Activated naive CD4-positive, alpha-beta T cell treated with anti-CD3 and anti-CD28 coated beads, Interleukin-2, amount 50 U/mL, for 24 hours (primary cell): Measurements from ENCODE around the gene PHLDB1.

Source experiments
- H3K27ac Mint-ChIP-seq: one replicate; pipeline ENCODE4 v1.8.0; 2021; ENCODE audit warnings: mild to moderate bottlenecking, mixed read lengths
- H3K27me3 Mint-ChIP-seq: one replicate; pipeline ENCODE4 v1.8.0; 2021; ENCODE audit warnings: mixed read lengths
- H3K36me3 Mint-ChIP-seq: one replicate; pipeline ENCODE4 v1.8.0; 2021; ENCODE audit warnings: mixed read lengths
- H3K4me1 Mint-ChIP-seq: one replicate; pipeline ENCODE4 v1.8.0; 2021; ENCODE audit warnings: mixed read lengths
- H3K4me3 Mint-ChIP-seq: one replicate; pipeline ENCODE4 v1.8.0; 2021; ENCODE audit warnings: mild to moderate bottlenecking, mixed read lengths
- H3K9me3 Mint-ChIP-seq: one replicate; pipeline ENCODE4 v1.8.0; 2021; ENCODE audit warnings: mixed read lengths

PHLDB1 gene

DNA sequence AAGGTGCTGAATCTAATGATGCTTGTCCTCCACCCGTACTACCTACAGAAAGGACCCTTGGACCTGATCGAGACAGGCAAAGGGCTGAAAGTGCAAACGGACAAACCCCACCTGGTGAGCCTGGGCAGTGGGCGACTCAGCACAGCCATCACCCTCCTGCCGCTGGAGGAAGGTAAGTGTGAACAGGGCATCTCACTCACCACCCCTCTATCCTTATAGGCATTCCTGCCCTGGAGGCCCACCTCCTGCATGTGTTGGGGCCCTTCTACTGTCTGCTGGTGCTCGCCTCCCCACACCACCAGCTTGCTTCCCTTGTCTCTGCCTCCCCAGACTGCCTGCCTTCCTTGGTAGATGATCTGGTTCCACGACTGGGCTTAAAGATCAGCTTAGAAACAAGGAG is 7.1 kb downstream of the PHLDB1 start:
- no peaks in the 10 kb centered on the region for H3K9me3 Mint-ChIP-seq
- no peak overlapping the region for H3K27ac Mint-ChIP-seq
- peaks cover 2% of the 10 kb centered on the region for H3K36me3 Mint-ChIP-seq
- no peaks in the 10 kb centered on the region for H3K27me3 Mint-ChIP-seq
- H3K4me3 Mint-ChIP-seq, result no peak overlapping the region
- peaks cover 13% of the 10 kb centered on the region for H3K4me1 Mint-ChIP-seq

DNA sequence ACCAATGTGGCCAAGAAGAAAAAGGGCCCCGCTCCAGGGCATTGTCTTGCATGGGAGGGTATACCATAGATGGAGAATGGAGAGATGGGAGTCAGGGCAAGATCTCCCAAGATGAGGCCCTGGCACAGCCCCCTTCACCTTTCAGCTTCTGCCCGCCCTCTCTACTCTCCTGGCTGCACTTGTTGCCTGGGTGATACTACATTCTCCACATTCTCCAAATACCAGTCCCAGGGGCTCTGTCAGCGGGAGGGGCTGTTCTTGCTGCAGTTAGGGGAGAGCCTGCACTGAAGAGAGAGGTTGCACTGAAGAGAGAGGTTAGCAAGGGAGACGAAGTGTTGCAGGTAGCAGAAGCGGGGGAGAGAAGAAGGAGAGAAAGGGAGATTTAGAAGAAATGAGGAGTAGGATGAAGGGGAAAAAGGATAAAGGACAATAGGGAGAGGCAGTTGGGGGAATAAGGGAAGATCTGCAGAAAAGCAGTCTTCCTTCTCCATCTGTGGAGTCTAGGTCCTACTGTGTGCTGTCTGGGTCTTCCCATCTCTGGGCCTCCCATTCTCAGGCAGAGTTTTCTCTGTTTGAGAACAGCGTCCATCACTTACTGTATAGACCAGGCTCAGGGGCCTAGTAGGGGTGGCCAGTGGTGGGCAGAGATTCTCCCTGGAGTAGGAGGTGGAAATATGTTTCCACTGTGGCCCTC is 8.0 kb downstream of the PHLDB1 start:
- H3K27me3 Mint-ChIP-seq, result no peaks in the 10 kb centered on the region
- H3K36me3 Mint-ChIP-seq, result peaks cover 2% of the 10 kb centered on the region
- no peak overlapping the region for H3K27ac Mint-ChIP-seq
- no peaks in the 10 kb centered on the region for H3K9me3 Mint-ChIP-seq
- peaks cover 12% of the 10 kb centered on the region for H3K4me1 Mint-ChIP-seq
- H3K4me3 Mint-ChIP-seq, result no peak overlapping the region

DNA sequence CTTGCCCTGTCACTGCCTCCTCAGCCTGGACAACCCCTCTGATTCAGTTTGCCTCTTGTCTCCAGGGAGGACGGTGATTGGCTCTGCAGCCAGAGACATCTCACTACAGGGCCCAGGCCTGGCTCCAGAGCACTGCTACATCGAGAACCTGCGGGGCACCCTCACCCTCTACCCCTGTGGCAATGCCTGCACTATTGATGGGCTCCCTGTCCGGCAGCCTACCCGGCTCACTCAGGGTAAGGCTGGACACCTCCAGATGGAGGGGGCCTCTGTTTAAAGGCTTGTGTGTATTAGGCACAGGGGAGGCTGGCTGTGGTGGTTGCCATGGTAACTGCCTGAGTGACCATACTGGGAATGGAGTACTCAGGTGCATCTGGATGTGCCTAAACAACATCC is 8.6 kb downstream of the PHLDB1 start:
- H3K4me1 Mint-ChIP-seq, result peaks cover 14% of the 10 kb centered on the region
- no peaks in the 10 kb centered on the region for H3K27me3 Mint-ChIP-seq
- no peak overlapping the region for H3K27ac Mint-ChIP-seq
- no peak overlapping the region for H3K4me3 Mint-ChIP-seq
- peaks cover 2% of the 10 kb centered on the region for H3K36me3 Mint-ChIP-seq
- H3K9me3 Mint-ChIP-seq, result no peaks in the 10 kb centered on the region

DNA sequence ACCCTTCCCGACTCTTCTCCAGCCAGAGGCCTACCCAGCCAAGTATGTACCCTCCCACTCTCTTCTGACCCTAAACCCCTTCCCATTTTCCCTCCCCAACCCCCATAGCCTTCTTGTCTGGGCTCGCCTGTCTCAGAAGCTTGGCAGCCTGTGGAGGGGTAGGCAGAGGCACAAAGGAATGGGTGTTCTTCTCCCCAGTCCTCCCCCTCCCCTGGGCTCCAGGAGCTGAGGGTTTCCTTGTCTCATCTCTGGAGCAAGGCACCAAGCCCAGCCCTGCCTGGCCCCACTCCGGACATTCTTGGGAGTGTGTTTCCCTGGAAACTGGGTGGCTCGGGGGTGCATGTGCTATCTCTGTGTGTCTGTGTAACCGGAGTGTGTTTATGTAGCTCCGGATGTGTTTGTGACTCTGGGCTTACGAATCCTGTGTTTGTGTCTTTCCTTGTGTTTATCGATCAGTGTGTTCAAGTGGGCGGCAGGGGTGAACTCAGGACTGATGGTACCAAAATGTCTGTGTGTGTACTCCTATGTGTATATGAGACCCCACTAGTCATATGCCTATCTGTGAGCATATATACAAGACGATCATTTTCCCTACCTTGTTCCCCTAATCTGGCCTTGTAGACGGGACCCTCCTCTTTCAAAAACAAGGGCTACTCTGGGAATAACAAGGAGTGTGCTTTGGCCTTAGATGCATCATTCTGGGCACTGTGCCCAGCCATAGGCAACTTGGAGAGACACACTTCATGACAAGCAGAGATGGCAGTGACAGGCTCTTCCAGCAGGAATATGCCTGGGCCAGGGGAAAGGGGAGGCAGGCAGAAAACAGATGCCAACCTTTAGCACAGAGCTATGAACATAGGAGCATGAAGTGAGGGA is 10.9 kb downstream of the PHLDB1 start:
- peaks cover 2% of the 10 kb centered on the region for H3K36me3 Mint-ChIP-seq
- peak overlapping the region; percentile 18 for H3K27ac Mint-ChIP-seq
- H3K4me1 Mint-ChIP-seq, result peaks cover 14% of the 10 kb centered on the region
- no peak overlapping the region for H3K4me3 Mint-ChIP-seq
- H3K27me3 Mint-ChIP-seq, result no peaks in the 10 kb centered on the region
- H3K9me3 Mint-ChIP-seq, result no peaks in the 10 kb centered on the region

DNA sequence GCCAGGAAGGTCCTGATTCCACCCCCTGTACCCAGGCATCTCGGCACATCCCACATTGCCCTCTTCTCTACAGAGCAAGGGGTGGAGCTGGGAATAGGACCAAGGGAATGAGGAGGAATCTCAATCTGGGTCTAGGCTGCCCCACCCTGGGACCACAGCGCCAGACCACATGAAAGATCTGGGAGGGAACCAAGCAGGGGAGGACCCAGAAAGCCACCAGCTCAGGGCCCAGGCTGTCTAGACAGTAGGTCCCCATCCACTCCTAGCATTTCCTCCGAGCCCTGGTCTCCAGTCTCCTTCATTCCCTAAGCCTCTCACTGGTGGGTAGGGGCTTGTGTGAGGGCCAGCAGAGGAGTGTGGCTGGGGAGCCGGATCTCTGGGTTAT is 11.6 kb downstream of the PHLDB1 start:
- Mint-ChIP-seq H3K9me3 (no peaks in the 10 kb centered on the region), H3K4me1 (peaks cover 14% of the 10 kb centered on the region), H3K4me3 (no peak overlapping the region), H3K27ac (no peak overlapping the region), H3K27me3 (no peaks in the 10 kb centered on the region), H3K36me3 (peaks cover 2% of the 10 kb centered on the region)

DNA sequence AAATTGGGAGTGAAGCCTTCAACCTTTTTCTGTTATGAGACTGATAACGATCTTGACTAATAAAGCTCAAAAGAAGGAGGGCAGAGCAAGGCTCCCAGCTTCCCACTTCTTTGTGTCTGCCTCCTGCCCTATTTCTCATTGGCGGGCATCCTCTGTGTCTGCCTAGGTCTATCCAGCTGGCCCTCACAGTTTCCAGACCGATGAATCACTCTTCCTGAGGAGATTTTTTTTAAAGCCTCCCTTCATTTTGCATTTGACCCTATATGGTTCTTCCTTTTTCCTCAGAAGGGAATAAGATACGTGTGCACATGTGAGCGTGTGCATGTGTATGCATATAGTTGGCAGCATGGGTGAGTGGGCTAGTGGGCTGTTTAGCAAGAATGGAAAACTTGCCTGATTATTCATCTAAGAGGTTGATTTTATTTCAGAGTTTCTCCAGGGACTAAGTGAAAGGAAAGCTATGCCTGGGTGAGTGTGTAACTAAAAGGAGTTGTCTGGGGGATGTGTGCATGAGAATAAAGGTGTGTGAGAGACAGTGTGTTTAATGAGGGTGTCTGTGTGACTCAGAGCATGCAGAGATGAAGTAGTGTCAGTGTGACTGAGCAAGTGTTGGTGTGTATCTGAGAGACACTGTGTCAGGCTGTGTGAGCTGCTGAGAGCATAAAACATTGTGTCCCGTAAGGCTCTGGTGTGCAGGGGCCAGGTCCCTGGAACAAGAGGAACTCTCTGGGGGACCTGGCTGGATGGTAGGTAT is 12.2 kb downstream of the PHLDB1 start:
- H3K27me3 Mint-ChIP-seq, result no peaks in the 10 kb centered on the region
- no peak overlapping the region for H3K27ac Mint-ChIP-seq
- H3K4me3 Mint-ChIP-seq, result no peak overlapping the region
- peaks cover 14% of the 10 kb centered on the region for H3K4me1 Mint-ChIP-seq
- H3K36me3 Mint-ChIP-seq, result peaks cover 2% of the 10 kb centered on the region
- no peaks in the 10 kb centered on the region for H3K9me3 Mint-ChIP-seq

DNA sequence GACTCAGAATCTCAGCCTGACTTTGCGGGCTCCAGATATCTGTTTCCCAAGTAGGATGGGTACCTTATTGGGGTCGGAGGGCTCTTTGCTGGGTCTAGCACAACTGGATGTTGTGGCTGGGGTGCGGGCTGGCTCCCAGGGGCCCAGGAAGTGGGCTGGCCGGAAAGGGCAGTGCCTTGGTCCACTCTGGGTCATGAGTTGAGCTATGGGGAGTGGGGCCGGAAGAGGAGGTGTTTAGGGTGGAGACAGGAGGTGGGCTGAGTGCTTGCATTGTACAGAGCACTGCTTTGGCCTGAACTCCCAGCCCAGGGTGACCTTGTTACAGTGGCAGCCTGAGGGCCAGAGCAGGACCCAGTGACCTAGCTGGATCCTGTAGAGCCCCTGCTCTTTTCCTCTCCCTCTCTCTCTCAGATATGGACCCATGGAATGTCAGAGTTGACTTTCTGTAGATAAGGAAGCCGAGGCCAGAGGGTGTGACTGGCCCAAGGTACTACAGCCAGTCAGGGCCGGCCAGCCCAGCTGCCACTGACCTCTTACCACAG is 13.2 kb downstream of the PHLDB1 start:
- Mint-ChIP-seq H3K27ac (no peak overlapping the region), H3K4me1 (peaks cover 14% of the 10 kb centered on the region), H3K27me3 (no peaks in the 10 kb centered on the region), H3K36me3 (peaks cover 2% of the 10 kb centered on the region), H3K9me3 (no peaks in the 10 kb centered on the region), H3K4me3 (peak overlapping the region; percentile 76)

DNA sequence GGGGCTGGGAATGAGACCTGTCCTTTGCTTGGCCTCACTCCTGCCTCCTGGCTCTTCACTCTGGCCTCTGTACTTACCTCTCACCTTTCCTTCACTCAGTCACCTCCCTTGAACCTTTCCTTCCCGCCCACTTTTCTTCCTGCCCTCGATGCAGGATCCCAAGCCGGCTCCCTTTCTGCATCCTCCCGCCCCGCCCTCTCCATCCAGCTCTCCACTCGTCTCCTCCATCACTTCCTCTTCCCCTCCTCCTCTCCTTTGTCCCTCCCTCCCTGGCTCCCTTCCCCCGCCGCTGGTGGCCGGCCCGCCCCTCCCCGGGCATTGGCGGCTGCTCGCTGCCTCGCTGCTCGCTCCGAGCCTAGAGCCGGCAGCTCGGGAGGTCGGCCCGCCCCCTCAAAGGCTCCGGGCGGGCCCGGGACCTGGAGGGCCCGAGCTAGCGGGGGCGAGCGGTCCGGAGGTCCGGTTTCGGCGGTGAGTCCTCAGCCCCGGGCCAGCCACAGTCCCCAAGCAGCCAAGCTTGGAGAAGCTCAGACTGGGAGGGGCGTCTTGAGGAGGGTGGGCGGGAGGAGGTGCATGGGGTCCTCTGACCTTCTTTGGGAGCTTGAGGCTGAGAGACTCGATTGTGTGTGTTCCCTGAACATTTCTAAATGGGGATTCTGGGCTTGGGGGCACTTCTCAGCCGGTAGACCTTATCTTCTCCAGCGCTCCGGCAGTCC is 13.8 kb downstream of the PHLDB1 start:
- Mint-ChIP-seq H3K4me3 (peak overlapping the region; percentile 76), H3K36me3 (peaks cover 2% of the 10 kb centered on the region), H3K27ac (no peak overlapping the region), H3K27me3 (no peaks in the 10 kb centered on the region), H3K4me1 (peaks cover 14% of the 10 kb centered on the region), H3K9me3 (no peaks in the 10 kb centered on the region)

DNA sequence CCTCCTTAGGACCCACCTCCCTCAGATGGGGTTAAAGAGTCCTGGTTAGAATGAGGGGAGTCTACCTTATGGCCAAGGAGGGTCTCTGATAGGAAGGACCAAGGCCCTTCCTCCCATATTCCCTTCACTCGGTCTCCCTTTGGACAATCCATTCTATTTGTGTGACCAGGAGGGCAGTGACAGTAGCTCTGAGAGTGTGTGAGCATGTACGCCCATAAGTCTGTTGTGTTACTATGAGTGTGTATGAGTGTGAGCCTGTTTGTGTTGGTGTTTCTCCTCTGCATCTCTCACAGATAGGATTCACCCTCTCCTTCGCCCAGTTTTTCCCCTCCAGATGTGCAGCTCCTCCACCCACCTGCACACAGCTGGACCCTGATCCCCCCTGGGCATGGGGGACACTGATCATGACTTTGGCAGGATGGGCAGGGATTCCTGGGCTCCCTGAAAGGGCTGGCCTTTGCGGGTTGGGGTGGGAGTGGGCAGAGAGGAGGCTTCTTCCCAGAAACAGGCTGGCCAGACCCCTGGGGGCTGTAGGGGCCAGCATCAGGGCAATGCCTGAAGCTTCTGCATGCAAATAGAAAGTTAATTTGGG is 14.5 kb downstream of the PHLDB1 start:
- no peaks in the 10 kb centered on the region for H3K27me3 Mint-ChIP-seq
- H3K4me3 Mint-ChIP-seq, result peak overlapping the region; percentile 37

DNA sequence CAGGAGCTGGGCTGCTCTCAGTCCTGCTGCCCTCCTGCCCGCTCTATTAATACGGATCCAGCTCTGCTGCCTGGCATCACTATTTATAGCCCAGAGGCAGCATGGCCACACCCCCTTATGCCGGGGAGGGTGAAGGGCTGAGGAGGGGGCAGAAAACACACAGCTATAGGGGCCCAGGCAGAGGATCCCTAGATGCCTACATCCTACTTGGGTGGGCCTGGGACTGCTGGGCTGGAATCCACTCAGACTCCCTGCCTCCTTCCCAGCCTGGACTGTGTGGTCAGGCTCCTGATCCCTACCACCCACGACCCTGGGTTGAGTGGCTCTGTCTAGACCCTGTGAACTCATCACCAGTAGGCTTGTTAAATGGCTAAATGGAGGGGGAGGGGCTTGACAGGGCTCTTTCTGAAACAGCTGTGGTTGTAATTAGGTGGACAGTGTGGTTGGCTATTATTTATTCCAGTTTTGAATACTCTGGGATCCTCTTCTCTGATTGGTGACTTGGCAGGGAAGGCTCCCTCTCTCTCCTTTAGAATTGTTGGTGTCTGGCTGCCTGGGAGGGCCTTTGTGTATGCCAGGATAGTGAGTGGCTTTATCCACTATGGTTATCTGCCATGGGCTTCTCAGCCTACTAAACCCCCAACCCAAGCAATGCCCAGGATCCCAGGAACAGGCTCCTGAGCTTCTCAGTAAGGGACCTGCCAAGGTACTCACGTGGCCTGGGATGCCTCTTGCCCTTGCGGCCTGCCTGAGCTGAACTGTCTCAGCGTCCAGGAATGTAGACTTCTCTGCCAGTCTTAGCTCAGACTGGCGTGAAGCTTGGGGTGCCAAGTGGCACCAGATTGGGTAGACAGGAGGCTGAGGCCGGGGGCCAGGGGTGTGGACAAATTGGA is 15.2 kb downstream of the PHLDB1 start:
- peaks cover 2% of the 10 kb centered on the region for H3K36me3 Mint-ChIP-seq
- H3K4me1 Mint-ChIP-seq, result peaks cover 14% of the 10 kb centered on the region
- peak overlapping the region; percentile 16 for H3K4me3 Mint-ChIP-seq
- H3K27me3 Mint-ChIP-seq, result no peaks in the 10 kb centered on the region
- peak overlapping the region; percentile 46 for H3K27ac Mint-ChIP-seq
- H3K9me3 Mint-ChIP-seq, result no peaks in the 10 kb centered on the region

More for the DNA sequence above, 14.5 kb downstream of the PHLDB1 start:
- H3K27ac Mint-ChIP-seq, result no peak overlapping the region
- H3K4me1 Mint-ChIP-seq, result peaks cover 14% of the 10 kb centered on the region
- H3K9me3 Mint-ChIP-seq, result no peaks in the 10 kb centered on the region
- peaks cover 2% of the 10 kb centered on the region for H3K36me3 Mint-ChIP-seq

DNA sequence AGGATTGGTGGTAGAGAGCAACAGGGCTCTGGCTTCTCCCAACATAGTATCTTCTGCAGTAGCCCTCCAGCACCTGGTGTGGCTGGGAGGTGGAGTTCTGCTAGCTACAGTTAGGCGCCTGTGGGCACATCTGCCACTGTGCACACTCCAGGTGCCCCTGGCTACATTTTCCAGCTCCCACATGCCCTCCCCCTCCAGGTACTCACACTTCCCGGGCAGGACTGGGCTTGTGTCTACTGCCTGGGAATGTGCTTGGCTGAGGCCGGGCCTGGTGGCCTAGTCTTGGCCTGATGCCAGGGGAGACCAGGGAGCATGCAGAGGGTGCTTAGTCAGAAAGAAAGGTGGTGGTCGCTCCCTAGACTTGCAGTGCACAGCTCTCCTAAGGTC is 15.8 kb downstream of the PHLDB1 start:
- Mint-ChIP-seq H3K4me3 (no peak overlapping the region), H3K4me1 (peaks cover 14% of the 10 kb centered on the region), H3K36me3 (peaks cover 2% of the 10 kb centered on the region), H3K27me3 (no peaks in the 10 kb centered on the region), H3K27ac (no peak overlapping the region), H3K9me3 (no peaks in the 10 kb centered on the region)

DNA sequence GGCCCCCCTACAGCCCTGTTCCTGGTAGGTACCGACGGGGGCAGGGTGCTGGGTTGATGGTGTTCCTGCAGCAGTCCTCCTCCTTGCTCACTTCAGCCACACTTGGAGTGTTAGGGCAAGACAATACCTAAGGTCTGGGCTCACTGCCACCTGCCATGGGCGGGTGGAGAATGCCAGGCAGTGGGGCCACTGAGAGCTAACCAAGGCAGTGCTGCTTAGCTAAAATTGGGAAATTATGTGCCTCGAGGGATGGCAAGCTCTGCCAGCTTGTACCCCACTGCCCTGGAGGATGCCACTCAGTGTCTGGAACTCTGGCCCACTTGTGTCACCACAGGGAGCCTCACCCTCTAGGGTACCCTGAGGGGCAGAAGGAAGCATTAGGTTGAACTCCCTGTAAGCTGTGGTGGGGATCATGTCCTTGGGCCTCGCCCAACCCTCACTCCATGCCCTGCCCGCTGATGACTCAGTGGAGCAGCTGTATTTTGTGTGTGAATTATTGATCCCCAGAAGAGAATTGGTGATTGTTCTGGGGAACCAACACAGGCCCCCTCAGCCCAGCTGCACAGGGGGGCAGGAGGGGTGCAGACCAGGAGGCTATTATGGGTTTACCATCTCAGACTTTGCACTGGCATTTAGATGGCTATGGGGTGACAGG is 17.7 kb downstream of the PHLDB1 start:
- Mint-ChIP-seq H3K36me3 (no peaks in the 10 kb centered on the region), H3K4me1 (peaks cover 8% of the 10 kb centered on the region), H3K4me3 (no peak overlapping the region), H3K27me3 (no peaks in the 10 kb centered on the region), H3K9me3 (no peaks in the 10 kb centered on the region), H3K27ac (no peak overlapping the region)

DNA sequence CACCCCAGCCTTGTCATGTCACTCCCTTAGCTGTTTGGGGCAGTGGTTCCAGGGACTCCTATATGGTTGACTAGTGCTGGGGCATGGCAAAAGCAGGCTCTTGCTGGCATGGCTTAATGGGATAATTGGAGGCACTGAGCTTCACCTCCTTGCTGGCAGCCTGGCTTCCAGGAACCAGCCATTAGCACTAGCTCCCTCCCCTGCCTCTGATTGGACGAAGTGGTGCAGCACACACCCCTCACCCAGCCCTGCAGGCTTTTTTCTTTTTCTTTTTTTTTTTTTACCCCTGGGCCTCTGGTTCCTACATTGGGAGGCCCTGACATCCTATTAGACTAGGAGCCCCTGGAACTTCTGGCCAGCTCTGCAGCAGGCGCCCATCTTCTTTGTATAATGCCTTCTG is 18.6 kb downstream of the PHLDB1 start:
- no peaks in the 10 kb centered on the region for H3K9me3 Mint-ChIP-seq
- no peaks in the 10 kb centered on the region for H3K36me3 Mint-ChIP-seq
- H3K27me3 Mint-ChIP-seq, result no peaks in the 10 kb centered on the region
- peaks cover 5% of the 10 kb centered on the region for H3K4me1 Mint-ChIP-seq
- H3K4me3 Mint-ChIP-seq, result no peak overlapping the region
- no peak overlapping the region for H3K27ac Mint-ChIP-seq

DNA sequence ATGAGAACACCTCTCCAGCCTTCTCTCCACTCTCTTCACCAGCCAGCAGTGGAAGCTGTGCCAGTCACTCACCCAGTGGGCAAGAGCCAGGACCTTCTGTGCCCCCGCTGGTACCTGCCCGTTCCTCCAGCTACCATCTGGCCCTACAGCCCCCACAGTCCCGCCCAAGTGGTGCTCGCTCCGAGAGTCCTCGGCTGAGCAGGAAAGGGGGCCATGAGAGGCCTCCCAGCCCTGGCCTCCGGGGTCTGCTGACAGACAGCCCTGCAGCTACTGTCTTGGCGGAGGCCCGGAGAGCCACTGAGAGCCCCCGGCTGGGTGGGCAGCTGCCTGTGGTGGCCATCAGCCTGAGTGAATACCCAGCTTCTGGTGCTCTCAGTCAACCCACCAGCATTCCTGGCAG is 20.2 kb downstream of the PHLDB1 start:
- Mint-ChIP-seq H3K9me3 (no peaks in the 10 kb centered on the region), H3K4me3 (no peak overlapping the region), H3K27ac (no peak overlapping the region), H3K27me3 (no peaks in the 10 kb centered on the region), H3K4me1 (no peaks in the 10 kb centered on the region), H3K36me3 (no peaks in the 10 kb centered on the region)
